Ascending aorta (tissue), 2 donors: ENCODE results near the gene FGF19. TPM values are rescaled to one million over a fixed set of nuclear protein-coding genes. Genes with fewer than 3 reads are reported as not detected.

Experiments used
- DNase-seq, 2 donors: peaks; one replicate each; pipeline ENCODE4 v3.0.0-alpha.2; 2019; ENCODE audit warnings: low spot score in 2 of 2
- H3K27ac ChIP-seq, 2 donors: fragments of 200-600 bp; sonication (generic); one replicate each; pipeline ENCODE4 v1.5.1; 2016 to 2017; ENCODE audit warnings: mild to moderate bottlenecking in 1 of 2
- H3K27me3 ChIP-seq: fragments of 200-600 bp; sonication (generic); one replicate; pipeline ENCODE4 v1.5.1; 2017
- H3K36me3 ChIP-seq, 2 donors: fragments of 200-600 bp; sonication (generic); one replicate each; pipeline ENCODE4 v1.5.1; 2016
- H3K4me1 ChIP-seq, 2 donors: fragments of 200-600 bp; sonication (generic); one replicate each; pipeline ENCODE4 v1.5.1; 2016 to 2017; ENCODE audit warnings: mild to moderate bottlenecking in 1 of 2
- H3K4me3 ChIP-seq, 2 donors: fragments of 200-600 bp; sonication (generic); one replicate each; pipeline ENCODE4 v1.5.1; 2016 to 2017; ENCODE audit warnings: mild to moderate bottlenecking in 1 of 2
- H3K9me3 ChIP-seq, 2 donors: fragments of 200-600 bp; sonication (generic); one replicate each; pipeline ENCODE4 v1.5.1; 2016
- CTCF ChIP-seq, 3 experiments: fragments of 200-600 bp in 2 of 3; fragments of 450-650 bp in 1 of 3; sonication (generic) in 2 of 3; IDR thresholded peaks; one replicate each; pipeline ENCODE4 v1.5.1; 2016 to 2019; ENCODE audit warnings: antibody characterized with exemption in 3 of 3, mild to moderate bottlenecking in 1 of 3, moderate library complexity in 1 of 3
- intact Hi-C: fragments of 100-400 bp; cut with DNase I; formaldehyde crosslinking; loops from one replicate; pipeline ENCODE4 v1.15.1; 2023
- total RNA-seq: library from RNA; depleted of rRNA; stranded (reverse); fragments of >200 nt; gene quantifications from one replicate; pipeline ENCODE4 v1.1.0, GENCODE V29; 2016

FGF19 gene
- total RNA-seq, 1 donor from 2014 or later = not detected

DNA sequence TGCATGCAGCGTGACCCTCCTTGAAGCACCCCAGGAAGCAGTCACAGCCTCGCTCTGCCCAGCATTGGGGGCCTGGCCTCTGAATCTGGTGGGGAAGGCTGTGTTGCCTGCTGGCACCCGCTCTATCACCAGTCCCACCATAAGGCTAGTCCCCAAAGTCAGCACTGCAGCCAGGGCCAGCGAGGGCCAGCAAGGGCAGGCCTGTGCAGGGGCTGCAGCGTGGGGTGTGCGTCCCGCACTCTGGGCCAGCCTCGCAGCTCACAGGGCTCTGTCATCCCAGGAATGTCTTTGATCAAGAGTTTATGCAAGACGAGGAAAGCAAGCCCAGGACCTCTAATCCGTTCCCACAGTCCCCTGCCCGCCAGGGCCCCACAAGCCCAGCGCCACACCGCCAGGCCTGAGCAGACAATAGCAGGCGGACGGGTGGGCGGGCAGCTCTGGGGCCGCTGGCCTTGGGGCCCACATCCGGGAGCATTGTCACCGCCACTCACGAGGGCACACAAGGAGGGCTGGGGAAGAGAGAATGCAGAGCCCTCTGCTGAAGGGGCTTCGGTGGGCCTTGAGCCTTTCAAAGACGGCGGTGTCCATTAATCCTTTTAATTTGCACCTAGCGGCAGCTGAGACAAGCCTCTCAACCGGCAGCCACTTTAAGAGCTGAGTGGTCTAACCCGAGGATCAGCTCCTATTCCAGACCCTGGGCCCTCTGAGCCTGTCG, 45.8 kb downstream of the FGF19 start:
- no peaks in the 10 kb centered on the region for H3K4me1 ChIP-seq
- no peak for DNase-seq
- H3K4me3 ChIP-seq = no peak overlapping the region
- H3K27me3 ChIP-seq = no peaks in the 10 kb centered on the region
- no peaks in the 10 kb centered on the region for H3K9me3 ChIP-seq
- no peak for TF ChIP-seq CTCF (IDR thresholded peaks at IDR 0.05)
- H3K27ac ChIP-seq = no peak overlapping the region
- intact Hi-C loops = no loop called here
- peaks cover 4 to 15% of the 10 kb centered on the region in 2 donors for H3K36me3 ChIP-seq

GRCh38 chr11:69657456-69657910, 46.3 kb downstream of the FGF19 start:
- H3K27me3 ChIP-seq = no peaks in the 10 kb centered on the region
- no peaks in the 10 kb centered on the region for H3K9me3 ChIP-seq
- no peak overlapping the region for H3K4me3 ChIP-seq
- intact Hi-C loops = no loop called here
- H3K36me3 ChIP-seq = peaks cover 9 to 19% of the 10 kb centered on the region in 2 donors
- H3K27ac ChIP-seq = no peak overlapping the region
- no peak for DNase-seq
- H3K4me1 ChIP-seq = no peaks in the 10 kb centered on the region
- TF ChIP-seq CTCF (IDR thresholded peaks at IDR 0.05) = no peak

DNA sequence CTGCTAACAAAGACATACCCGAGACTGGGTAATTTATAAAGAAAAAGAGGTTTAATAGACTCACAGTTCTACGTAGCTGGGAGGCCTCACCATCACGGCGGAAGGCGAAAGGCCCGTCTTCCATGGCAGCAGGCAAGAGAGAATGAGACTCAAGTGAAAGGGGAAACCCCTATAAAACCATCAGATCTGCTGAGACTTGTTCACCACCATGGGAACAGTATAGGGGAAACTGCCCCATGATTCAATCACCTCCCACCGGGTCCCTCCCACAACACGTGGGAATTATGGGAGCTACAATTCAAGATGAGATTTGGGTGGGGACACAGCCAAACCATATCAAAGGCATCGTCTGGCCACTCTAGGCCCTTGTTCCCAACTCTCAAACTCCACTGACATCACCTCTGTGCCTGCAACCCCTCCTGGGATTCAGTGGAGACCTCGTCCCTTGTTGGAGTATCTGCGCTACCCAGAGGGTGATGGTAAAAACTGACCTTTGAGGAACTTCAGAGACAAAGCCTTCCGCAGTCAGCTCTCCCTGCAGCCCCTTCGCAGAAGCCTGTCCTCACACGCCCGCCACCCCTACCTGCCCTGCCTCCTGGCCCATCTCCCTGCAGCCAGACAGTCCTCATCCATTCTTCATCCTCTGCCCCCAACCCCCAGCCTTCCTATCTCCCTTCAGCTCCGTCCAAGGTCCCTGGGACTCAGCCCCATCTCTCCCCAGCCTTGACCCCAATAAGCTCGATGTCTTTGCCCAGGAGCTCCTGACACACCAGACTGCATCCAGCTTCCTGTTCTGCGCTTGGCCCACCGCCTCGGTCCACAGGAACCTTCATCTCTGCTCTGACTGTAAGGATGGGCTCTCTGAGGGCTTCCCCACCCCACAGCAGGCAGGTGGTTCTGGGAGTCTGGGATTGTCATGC, 47.0 kb downstream of the FGF19 start:
- peaks cover 12 to 26% of the 10 kb centered on the region in 2 donors for H3K36me3 ChIP-seq
- no peaks in the 10 kb centered on the region for H3K27me3 ChIP-seq
- H3K27ac ChIP-seq = no peak overlapping the region
- intact Hi-C loops = no loop called here
- TF ChIP-seq CTCF (IDR thresholded peaks at IDR 0.05) = no peak
- no peaks in the 10 kb centered on the region for H3K9me3 ChIP-seq
- no peak for DNase-seq
- no peaks in the 10 kb centered on the region for H3K4me1 ChIP-seq
- no peak overlapping the region for H3K4me3 ChIP-seq

DNA sequence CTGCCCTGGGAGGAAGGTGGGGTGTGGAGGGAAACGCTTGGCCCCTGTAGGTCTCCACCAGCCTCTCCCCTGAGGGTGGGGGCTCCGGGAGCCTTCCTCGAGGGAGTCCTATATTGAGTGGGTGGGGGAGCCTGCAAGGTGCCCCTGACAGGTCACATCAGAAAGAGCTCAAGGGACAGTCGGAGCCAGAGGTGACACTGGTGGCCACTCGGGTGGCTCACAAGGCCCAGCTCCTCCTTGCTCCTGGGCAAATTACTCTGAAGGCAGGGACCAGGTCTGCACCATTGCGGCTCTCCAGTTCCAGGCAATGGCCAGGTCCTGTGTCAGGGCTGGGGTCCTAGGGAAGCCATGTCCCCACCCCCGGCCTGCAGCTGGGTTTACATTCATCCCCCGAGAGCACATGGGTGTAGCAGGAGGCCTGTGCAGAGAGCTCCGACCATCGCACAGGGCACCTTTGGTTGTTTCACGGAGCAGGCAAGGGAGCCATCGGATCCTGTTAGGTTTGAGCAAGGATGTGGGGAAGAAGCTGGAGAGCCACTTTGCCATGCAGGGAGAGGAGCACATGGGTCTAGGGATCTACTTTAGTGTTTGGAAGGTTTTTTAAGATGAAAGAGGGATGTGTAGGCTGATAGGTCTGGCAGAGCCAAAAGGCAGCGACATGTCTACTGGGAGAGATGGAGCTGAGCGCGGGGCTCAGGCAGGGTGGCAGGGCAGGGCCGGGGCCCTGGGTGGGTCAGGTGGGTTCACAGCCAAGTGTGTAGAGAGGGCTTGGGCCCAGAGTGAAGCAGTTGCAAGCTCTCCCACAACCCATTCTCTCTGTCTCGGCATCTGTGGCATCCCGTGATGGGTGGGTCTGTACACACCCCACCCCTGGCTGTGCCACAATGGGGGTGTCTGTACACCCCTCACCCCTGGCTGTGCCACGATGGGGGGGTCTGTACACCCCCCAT, 48.1 kb downstream of the FGF19 start:
- Histone ChIP-seq H3K4me1 (no peaks in the 10 kb centered on the region), H3K36me3 (peaks cover 22 to 36% of the 10 kb centered on the region in 2 donors), H3K9me3 (no peaks in the 10 kb centered on the region), H3K4me3 (no peak overlapping the region), H3K27me3 (no peaks in the 10 kb centered on the region), H3K27ac (no peak overlapping the region)
- TF ChIP-seq CTCF (IDR thresholded peaks at IDR 0.05) = no peak
- intact Hi-C loops = no loop called here
- no peak for DNase-seq
